Heart left ventricle (tissue), 16 donors: Measurements from ENCODE around the gene SERINC2. TPM values are rescaled to one million over a fixed set of nuclear protein-coding genes. Genes with fewer than 3 reads are reported as not detected.

ENCODE experiments used
- ATAC-seq, 4 donors: fragments of 200-7000 bp; cut with Tn5 transposase; one replicate each; pipeline ENCODE4 v1.9.1; 2020 to 2022; ENCODE audit warnings: moderate library complexity in 4 of 4, mild to moderate bottlenecking in 3 of 4, moderate number of reproducible peaks in 1 of 4
- DNase-seq, 5 donors: peaks; one replicate each; pipeline ENCODE4 v3.0.0-alpha.2; 2020
- H3K27ac ChIP-seq, 12 donors: fragments of 200-600 bp; sonication (generic) in 4 of 12; one replicate each; pipeline versions ENCODE4 v1.5.0 to v1.8.0; 2016 to 2022; ENCODE audit warnings: mild to moderate bottlenecking in 2 of 12
- H3K27me3 ChIP-seq, 9 donors: fragments of 200-600 bp; sonication (generic) in 2 of 9; one replicate each; pipeline versions ENCODE4 v1.5.1 to v1.8.0; 2016 to 2022; ENCODE audit warnings: mild to moderate bottlenecking in 3 of 9
- H3K36me3 ChIP-seq, 9 donors: fragments of 200-600 bp; sonication (generic) in 2 of 9; one replicate each; pipeline versions ENCODE4 v1.5.0 to v1.8.0; 2018 to 2022; ENCODE audit warnings: mild to moderate bottlenecking in 2 of 9
- H3K4me1 ChIP-seq, 12 donors: fragments of 200-600 bp; sonication (generic) in 4 of 12; one replicate each; pipeline versions ENCODE4 v1.5.0 to v1.8.0; 2016 to 2022; ENCODE audit warnings: mild to moderate bottlenecking in 3 of 12
- H3K4me3 ChIP-seq, 12 donors: fragments of 200-600 bp; sonication (generic) in 4 of 12; one replicate each; pipeline versions ENCODE4 v1.5.0 to v1.8.0; 2017 to 2022; ENCODE audit warnings: mild to moderate bottlenecking in 9 of 12, moderate library complexity in 4 of 12
- H3K9me3 ChIP-seq, 12 donors: fragments of 200-600 bp; sonication (generic) in 4 of 12; one replicate each; pipeline versions ENCODE4 v1.5.0 to v1.8.0; 2016 to 2022; ENCODE audit warnings: mild to moderate bottlenecking in 1 of 12
- POLR2A ChIP-seq, 2 donors: fragments of 450-650 bp; IDR thresholded peaks; one replicate each; pipeline ENCODE4 v1.6.1; 2017; ENCODE audit warnings: antibody characterized with exemption in 2 of 2, mild to moderate bottlenecking in 2 of 2, moderate library complexity in 2 of 2
- WGBS, 4 donors: extraction: QIAGEN DNeasy Blood & Tissue Kit in 2 of 4; methylation state at CpG; one replicate each; pipeline versions ENCODE4 v1.1.5 to v1.1.7; 2013 to 2018; 5-methylcytosine and 5-hydroxymethylcytosine counted together
- intact Hi-C, 10 donors: fragments of 100-400 bp; cut with DNase I; formaldehyde crosslinking; loops; one replicate each; pipeline versions ENCODE4 v1.11.1 to v1.14.2; 2022
- polyA plus RNA-seq, 2 donors: library from polyadenylated mRNA; stranded (reverse); fragments of 200-250 nt; gene quantifications; one replicate each; pipeline ENCODE4 v1.2.3, GENCODE V29; 2013
- total RNA-seq, 9 donors: library from RNA; depleted of rRNA in 2 of 9; stranded (reverse); fragments of >200 nt in 2 of 9; fragmentation: NEBNext Ultra II Directional in 3 of 9; extraction: Animal tissue kit (Norgen Biotek cat#: 25700) in 3 of 9; gene quantifications; one replicate each; pipeline versions ENCODE4 v1.1.0 to v1.2.4, GENCODE V29; 2016 to 2023
- TF ChIP-seq, protein P1 (sequence below), 12 donors: fragments of 200-600 bp; sonication (generic) in 4 of 12; IDR thresholded peaks; one replicate each; pipeline versions ENCODE4 v1.5.0 to v1.8.0; 2018 to 2022; ENCODE audit warnings: antibody characterized with exemption in 12 of 12, mild to moderate bottlenecking in 5 of 12
- donor health status: ischemic (EF 13 %, LVEDD 7.1; RV severe dilation, severe dysfunction).
- donor health status: healthy with polysubstance abuse.
- donor health status: DM: no; HTN: yes; CAD: no.
- donor health status: DM: no; HTN: no; CAD: no.
- donor health status: ischemic (EF 25% LVEDD 6.9; RV normal size, moderate dysfunction).
- donor health status: ischemic (EF 25% LVEDD 5.7; RV mildly dilated, moderate dysfunction).
- donor health status: healthy.
- donor health status: DM: yes; HTN: yes; CAD: no.
- donor health status: ischemic (EF 35%, LVEDD 5.7; RV mildly dilated, moderate dysfunction).
- donor health status: nonischemic (EF 11% LVEDD 7.7; RV severe dilation, severe dysfunction).
- donor health status: DM: yes; HTN: yes; CAD: no.
- donor health status: PGD.
- donor health status: ischemic (EF 29% LVEDD 5.4; RV normal size, mild dysfunction).
- donor health status: nonischemic (EF 23%, LVEDD 6.1; RV moderate dilation, normal function).

The SERINC2 gene
- total and polyA plus RNA-seq, 11 donors: 0.94 to 8.5 (median 2.3) TPM

DNA sequence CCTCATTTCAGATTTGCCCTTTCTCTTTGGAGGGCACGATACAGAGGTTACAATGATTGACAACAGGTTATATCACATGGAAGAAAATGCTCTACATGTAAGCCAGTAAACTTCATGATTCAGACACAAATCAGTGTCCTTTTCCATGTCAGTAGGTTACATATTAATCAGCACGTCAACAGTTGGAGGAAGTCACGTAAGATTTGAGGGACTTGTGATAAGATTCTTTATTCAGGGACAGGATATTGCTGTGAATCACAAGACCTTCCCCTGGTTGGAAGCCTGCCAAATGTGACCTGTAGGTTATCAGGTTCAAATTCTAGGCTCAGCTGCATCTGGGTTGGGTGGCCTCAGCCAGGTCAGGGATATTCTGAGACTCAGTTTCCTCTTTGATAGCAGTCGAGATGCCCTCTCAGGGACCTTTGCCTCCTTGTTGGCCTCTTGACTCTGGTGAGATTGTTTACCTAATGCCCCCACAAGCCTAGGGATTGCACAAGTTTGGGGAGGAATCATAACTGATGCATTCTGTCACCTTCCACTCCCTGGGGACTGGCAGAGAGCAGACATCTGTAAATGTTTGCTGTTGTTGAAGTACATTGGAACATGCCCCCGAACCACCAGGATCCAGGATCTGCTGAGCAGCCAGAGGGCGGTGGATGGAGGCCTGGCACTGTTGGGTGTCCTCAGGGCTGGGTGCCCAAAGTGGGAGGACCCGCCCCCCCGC, 31.9 kb downstream of the SERINC2 start:
- no peak for DNase-seq
- no peak overlapping the region for H3K27ac ChIP-seq
- no peak for ATAC-seq
- intact Hi-C loops: no loop called here
- 44 to 56% (median 48%) methylated on average over 5 to 8 of the region's 8 CpGs for WGBS, 4 donors
- peaks cover 0 to 3% (median 0%) of the 10 kb centered on the region in 12 donors for H3K4me1 ChIP-seq
- peaks cover 0 to 6% (median 0%) of the 10 kb centered on the region in 12 donors for H3K9me3 ChIP-seq
- TF ChIP-seq, protein P1, sequence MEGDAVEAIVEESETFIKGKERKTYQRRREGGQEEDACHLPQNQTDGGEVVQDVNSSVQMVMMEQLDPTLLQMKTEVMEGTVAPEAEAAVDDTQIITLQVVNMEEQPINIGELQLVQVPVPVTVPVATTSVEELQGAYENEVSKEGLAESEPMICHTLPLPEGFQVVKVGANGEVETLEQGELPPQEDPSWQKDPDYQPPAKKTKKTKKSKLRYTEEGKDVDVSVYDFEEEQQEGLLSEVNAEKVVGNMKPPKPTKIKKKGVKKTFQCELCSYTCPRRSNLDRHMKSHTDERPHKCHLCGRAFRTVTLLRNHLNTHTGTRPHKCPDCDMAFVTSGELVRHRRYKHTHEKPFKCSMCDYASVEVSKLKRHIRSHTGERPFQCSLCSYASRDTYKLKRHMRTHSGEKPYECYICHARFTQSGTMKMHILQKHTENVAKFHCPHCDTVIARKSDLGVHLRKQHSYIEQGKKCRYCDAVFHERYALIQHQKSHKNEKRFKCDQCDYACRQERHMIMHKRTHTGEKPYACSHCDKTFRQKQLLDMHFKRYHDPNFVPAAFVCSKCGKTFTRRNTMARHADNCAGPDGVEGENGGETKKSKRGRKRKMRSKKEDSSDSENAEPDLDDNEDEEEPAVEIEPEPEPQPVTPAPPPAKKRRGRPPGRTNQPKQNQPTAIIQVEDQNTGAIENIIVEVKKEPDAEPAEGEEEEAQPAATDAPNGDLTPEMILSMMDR (IDR thresholded peaks at IDR 0.05): no peak
- no peak for TF ChIP-seq POLR2A (IDR thresholded peaks at IDR 0.05)
- no peaks in the 10 kb centered on the region for H3K36me3 ChIP-seq
- no peak overlapping the region for H3K4me3 ChIP-seq
- peaks cover 0 to 5% (median 0%) of the 10 kb centered on the region in 9 donors for H3K27me3 ChIP-seq

DNA sequence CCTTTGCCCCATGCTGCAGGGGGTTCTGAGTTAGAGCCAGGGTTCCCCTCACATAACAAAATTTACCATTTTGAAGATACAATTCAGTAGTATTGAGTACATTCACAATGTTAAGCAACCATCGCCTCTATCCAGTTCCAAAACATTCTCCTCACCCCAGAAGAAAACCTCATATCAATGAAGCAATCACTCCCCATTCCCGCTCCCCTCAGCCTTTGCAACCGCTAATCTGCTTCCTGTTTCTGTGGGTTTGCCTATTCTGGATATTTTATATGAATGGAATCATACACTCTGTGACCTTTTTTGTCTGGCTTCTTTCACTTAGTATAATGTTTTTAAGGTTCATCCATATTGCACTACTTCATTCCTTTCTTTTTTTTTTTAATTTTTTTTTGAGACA, 32.9 kb downstream of the SERINC2 start:
- H3K9me3 ChIP-seq: peaks cover 0 to 12% (median 0%) of the 10 kb centered on the region in 12 donors
- H3K4me1 ChIP-seq: peaks cover 0 to 3% (median 0%) of the 10 kb centered on the region in 12 donors
- intact Hi-C loops: no loop called here
- peaks cover 0 to 5% (median 0%) of the 10 kb centered on the region in 9 donors for H3K27me3 ChIP-seq
- 60 to 78% (median 75%) methylated on average over 3 of the region's 3 CpGs for WGBS, 4 donors
- ATAC-seq (no peak), DNase-seq (no peak)
- TF ChIP-seq POLR2A (IDR thresholded peaks at IDR 0.05): no peak
- TF ChIP-seq, protein P1 (IDR thresholded peaks at IDR 0.05): no peak
- H3K27ac ChIP-seq: no peak overlapping the region
- H3K4me3 ChIP-seq: no peak overlapping the region
- no peaks in the 10 kb centered on the region for H3K36me3 ChIP-seq

- Histone ChIP-seq H3K27me3 (peaks cover 0 to 5% (median 0%) of the 10 kb centered on the region in 9 donors), H3K9me3 (peaks cover 0 to 23% (median 0%) of the 10 kb centered on the region in 12 donors), H3K4me1 (peaks cover 0 to 3% (median 0%) of the 10 kb centered on the region in 12 donors), H3K4me3 (no peak overlapping the region), H3K27ac (no peak overlapping the region), H3K36me3 (no peaks in the 10 kb centered on the region)
- intact Hi-C loops: no loop called here
- TF ChIP-seq, protein P1 (IDR thresholded peaks at IDR 0.05): no peak
- no peak for TF ChIP-seq POLR2A (IDR thresholded peaks at IDR 0.05)
- 62 to 78% (median 68%) methylated on average over 9 of the region's 9 CpGs for WGBS, 4 donors
- ATAC-seq (no peak), DNase-seq (no peak)
Observed at GRCh38 chr1:31447210-31447609, 34.2 kb downstream of the SERINC2 start.

- intact Hi-C loops: no loop called here
- peaks cover 0 to 4% (median 0%) of the 10 kb centered on the region in 9 donors for H3K27me3 ChIP-seq
- no peak for TF ChIP-seq POLR2A (IDR thresholded peaks at IDR 0.05)
- TF ChIP-seq, protein P1 (IDR thresholded peaks at IDR 0.05): no peak
- H3K9me3 ChIP-seq: peaks cover 0 to 52% (median 19%) of the 10 kb centered on the region in 12 donors
- DNase-seq (no peak), ATAC-seq (no peak)
- no peaks in the 10 kb centered on the region for H3K36me3 ChIP-seq
- H3K4me3 ChIP-seq: no peak overlapping the region
- 73 to 83% (median 80%) methylated on average over 8 of the region's 8 CpGs for WGBS, 4 donors
- no peak overlapping the region for H3K27ac ChIP-seq
- H3K4me1 ChIP-seq: no peaks in the 10 kb centered on the region
Observed at GRCh38 chr1:31453384-31454079, 40.5 kb downstream of the SERINC2 start.
